ENCODE data around the gene SCNN1A.
A peak's percentile ranks its signal among the peaks of the same experiment; 100 is the strongest.

Gene SCNN1A

DNA sequence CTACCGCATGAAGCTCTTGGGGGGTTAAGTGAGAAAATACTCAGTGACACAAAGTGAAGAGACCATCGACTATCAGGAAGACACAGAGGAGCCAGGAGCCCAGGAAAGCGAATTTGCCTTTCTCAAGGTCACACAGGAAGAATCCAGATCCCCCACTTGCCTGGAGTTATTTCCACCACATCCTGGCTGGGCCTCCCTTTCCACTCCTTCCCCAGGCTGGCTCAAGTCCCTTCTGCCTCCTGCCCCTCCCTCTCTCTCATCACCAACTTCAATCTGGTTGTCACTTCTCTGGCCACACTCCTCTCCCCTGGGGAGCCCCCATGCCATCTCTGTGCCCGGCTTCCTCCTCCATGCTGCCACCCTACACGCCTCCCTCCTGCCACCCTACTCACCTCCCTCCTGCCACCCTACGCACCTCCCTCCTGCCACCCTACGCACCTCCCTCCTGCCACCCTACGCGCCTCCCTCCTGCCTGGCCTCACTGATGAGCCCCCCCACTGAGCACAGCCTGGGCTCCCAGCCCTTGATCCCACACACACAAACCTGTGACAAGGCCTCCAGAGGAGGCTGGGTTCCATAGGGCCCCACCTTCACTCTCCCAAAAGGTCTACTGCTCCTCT lies 6.3 kb downstream of the SCNN1A start:
- Histone ChIP-seq H3K27me3 (replicated peaks) (no peaks in the 10 kb centered on the region), H3K36me3 (replicated peaks) (no peaks in the 10 kb centered on the region), H3K27ac (no peak overlapping the region), H3K4me3 (ENCODE audit: low read depth, low read length) (no peak overlapping the region)
- no peak for DNase-seq
- in situ Hi-C loops (cut with HindIII; ENCODE audit: low pct_ligation_motif_present, low sequenced_read_pairs): no loop called here
- TF ChIP-seq, protein P1, sequence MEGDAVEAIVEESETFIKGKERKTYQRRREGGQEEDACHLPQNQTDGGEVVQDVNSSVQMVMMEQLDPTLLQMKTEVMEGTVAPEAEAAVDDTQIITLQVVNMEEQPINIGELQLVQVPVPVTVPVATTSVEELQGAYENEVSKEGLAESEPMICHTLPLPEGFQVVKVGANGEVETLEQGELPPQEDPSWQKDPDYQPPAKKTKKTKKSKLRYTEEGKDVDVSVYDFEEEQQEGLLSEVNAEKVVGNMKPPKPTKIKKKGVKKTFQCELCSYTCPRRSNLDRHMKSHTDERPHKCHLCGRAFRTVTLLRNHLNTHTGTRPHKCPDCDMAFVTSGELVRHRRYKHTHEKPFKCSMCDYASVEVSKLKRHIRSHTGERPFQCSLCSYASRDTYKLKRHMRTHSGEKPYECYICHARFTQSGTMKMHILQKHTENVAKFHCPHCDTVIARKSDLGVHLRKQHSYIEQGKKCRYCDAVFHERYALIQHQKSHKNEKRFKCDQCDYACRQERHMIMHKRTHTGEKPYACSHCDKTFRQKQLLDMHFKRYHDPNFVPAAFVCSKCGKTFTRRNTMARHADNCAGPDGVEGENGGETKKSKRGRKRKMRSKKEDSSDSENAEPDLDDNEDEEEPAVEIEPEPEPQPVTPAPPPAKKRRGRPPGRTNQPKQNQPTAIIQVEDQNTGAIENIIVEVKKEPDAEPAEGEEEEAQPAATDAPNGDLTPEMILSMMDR (IDR thresholded peaks at IDR 0.05; ENCODE audit: low read depth, low read length, missing control alignments): no peak

DNA sequence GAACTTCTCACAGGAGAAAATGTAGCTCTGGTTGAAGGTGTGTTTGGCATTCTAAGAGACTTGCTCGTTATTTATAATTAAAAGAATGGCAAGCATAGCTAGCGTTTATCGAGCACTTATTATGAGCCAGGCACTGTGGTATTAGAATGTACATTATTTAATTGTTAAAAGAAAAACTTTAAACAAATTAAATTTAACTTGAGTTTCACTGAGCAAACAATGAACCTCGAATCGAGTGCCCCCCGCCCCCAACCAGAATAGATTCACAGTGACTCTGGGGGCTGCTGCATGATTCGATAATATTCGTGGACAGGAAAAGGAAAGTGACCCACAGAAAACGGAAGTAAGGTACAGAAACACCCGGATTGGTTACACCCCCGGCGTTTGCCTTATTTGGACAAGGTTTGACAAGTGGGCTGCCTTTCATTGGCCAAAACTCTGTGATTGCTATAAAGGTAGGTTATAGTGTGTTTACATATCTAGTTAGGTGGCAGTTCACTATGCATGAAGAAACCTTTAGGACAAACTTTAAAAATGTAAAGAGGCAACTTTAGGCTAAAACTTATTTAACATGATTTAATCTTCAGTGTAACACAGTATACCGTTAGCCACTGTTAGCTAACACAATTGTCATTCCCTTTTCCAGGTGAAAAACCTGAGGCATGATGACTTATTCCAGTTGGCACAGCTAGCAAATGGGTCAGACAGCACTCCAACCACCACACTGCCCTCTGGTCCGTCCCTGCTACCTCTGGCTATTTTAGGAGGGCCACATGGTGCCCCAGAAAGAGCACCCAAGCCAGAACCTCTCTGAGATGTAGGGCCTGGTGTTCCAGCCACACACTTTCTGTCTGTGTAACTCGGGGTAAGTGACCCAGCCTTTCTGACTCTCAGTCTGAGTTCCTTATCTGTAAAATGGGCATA lies 7.1 kb downstream of the SCNN1A start:
- DNase-seq: no peak
- H3K27ac ChIP-seq: no peak overlapping the region
- H3K4me3 ChIP-seq (ENCODE audit: low read depth, low read length): no peak overlapping the region
- no peaks in the 10 kb centered on the region for H3K27me3 ChIP-seq (replicated peaks)
- no peaks in the 10 kb centered on the region for H3K36me3 ChIP-seq (replicated peaks)
- TF ChIP-seq, protein P1 (IDR thresholded peaks at IDR 0.05; ENCODE audit: low read depth, low read length, missing control alignments): no peak
- in situ Hi-C loops (cut with HindIII; ENCODE audit: low pct_ligation_motif_present, low sequenced_read_pairs): no loop called here

DNA sequence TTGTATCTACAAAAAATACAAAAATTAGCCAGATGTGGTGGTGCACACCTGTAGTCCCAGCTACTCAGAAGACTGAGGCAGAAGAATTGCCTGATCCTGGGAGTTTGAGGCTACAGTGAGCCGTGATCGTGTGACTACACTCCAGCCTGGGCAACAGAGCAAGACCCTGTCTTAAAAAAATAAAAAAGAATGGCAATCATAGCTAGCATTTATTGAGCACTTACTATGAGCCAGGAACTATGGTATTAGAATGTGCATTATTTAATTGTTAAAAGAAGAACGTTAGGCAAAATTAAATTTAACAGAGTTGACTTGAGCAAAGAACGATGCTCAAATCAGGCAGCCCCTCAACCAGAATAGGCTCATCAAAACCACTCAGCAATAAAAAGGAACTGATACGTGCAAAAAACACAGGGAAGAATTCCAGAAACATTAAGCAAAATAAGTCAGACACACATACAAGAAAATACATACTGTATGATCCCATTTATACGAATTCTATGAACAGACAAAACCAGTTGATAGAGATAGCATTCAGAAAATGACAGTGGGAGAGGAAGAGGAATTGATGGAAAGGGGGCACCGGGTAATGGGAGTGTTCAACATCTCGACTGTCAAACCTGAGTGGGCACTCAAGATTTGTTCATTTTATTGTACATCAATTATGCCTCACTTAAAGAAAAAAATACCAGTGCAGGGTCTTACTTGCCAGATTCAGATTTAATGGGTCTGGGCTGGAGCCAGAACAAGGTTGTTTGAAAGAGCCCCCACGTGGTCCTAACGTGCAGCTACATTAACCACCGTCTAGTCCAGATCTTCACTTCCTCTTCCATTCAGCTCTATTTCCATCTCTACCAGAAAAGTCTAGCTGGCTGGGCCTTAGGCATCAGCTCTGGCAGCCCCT lies 8.0 kb downstream of the SCNN1A start:
- H3K4me3 ChIP-seq (ENCODE audit: low read depth, low read length): no peak overlapping the region
- no peak for DNase-seq

DNA sequence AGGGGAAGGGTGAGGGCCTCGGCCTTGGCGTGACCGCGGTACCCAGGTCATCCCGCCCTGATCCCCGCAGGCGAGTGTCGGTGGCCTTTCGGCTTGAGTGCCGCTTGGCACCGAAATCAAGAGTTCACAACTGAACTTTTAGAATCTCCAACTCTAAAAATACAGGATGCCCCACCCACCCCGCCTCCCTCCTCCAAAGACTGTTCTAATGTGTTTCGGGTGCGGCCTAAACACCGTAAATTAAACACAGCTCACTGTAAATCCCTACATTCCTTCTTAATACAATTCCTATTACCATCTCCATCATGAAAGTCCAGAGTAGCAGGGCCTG lies 11.4 kb downstream of the SCNN1A start:
- Histone ChIP-seq H3K27me3 (replicated peaks) (no peaks in the 10 kb centered on the region), H3K4me3 (ENCODE audit: low read depth, low read length) (peak overlapping the region; percentile 52), H3K27ac (no peak overlapping the region), H3K36me3 (replicated peaks) (no peaks in the 10 kb centered on the region)
- TF ChIP-seq, protein P1 (IDR thresholded peaks at IDR 0.05; ENCODE audit: low read depth, low read length, missing control alignments): no peak
- no peak for DNase-seq
- in situ Hi-C loops (cut with HindIII; ENCODE audit: low pct_ligation_motif_present, low sequenced_read_pairs): no loop called here

More for the DNA sequence above, 8.0 kb downstream of the SCNN1A start:
- TF ChIP-seq, protein P1 (IDR thresholded peaks at IDR 0.05; ENCODE audit: low read depth, low read length, missing control alignments): peak; percentile 48
- in situ Hi-C loops (cut with HindIII; ENCODE audit: low pct_ligation_motif_present, low sequenced_read_pairs): no loop called here
- Histone ChIP-seq H3K36me3 (replicated peaks) (no peaks in the 10 kb centered on the region), H3K27me3 (replicated peaks) (no peaks in the 10 kb centered on the region), H3K27ac (no peak overlapping the region)

DNA sequence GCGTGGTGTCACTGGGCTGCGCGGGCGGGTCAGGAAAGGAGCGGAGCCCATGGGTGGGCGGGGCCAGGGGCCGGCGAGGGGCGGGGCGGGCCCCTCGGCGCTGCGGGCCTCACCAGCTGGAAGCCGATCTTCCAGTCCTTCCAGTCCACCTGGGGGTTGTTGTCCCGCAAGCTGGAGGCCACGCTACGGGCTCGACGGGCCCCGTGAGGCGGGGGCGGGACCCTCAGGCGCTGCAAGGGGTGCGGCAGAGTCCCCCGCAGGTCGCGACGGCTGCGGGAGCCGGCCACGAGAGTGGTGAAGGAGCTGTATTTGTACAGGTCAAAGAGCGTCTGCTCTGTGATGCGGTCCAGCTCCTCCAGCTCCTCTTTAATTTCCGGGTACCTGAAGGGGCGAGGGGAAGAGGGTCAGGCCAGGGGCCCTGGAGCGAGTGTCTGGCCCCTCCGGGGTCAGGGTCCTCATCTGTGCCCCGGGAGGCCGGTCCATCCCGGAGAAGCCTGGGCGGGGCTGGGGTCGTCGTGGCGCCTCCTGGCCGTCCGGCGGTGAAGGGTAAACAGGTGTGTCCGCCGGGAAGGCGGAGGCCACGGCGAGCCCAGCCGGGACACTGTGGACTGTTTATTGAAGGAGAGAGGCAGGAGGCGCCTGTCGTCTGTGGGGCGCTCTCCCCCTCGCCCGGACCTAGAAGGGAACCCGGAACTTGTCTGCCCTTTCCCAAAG lies 11.9 kb downstream of the SCNN1A start:
- TF ChIP-seq, protein P1 (IDR thresholded peaks at IDR 0.05; ENCODE audit: low read depth, low read length, missing control alignments): peak; percentile 3
- H3K27me3 ChIP-seq (replicated peaks): no peaks in the 10 kb centered on the region
- H3K27ac ChIP-seq: no peak overlapping the region
- DNase-seq: no peak
- in situ Hi-C loops (cut with HindIII; ENCODE audit: low pct_ligation_motif_present, low sequenced_read_pairs): no loop called here
- H3K36me3 ChIP-seq (replicated peaks): no peaks in the 10 kb centered on the region
- peak overlapping the region; percentile 52 for H3K4me3 ChIP-seq (ENCODE audit: low read depth, low read length)

Measured in brain microvascular endothelial cell (primary cell).